BE2C (cell line): Measurements from ENCODE around the gene ANKIB1.
"Not testable (repeated sequence)": the region's sequence is repeated elsewhere in the genome, so short reads cannot be mapped to it uniquely, and the experiment has no call there.

Experiments
- DNase-seq: peaks from one replicate; pipeline ENCODE4 v3.0.0-alpha.2; 2020
- H3K27me3 ChIP-seq: fragments of 250-450 bp; sonication (Bioruptor Pico); 2 replicates; pipeline ENCODE4 v1.5.1; 2020; ENCODE audit warnings: mild to moderate bottlenecking
- H3K36me3 ChIP-seq: fragments of 250-450 bp; sonication (Bioruptor Pico); 2 replicates; pipeline ENCODE4 v1.5.1; 2020; ENCODE audit warnings: mild to moderate bottlenecking
- H3K4me1 ChIP-seq: fragments of 250-450 bp; sonication (Bioruptor Pico); 2 replicates; pipeline ENCODE4 v1.5.1; 2020
- H3K4me3 ChIP-seq: 2 replicates; pipeline ENCODE4 v1.5.1; 2011; ENCODE audit warnings: low read depth, low read length
- H3K9me3 ChIP-seq: fragments of 250-450 bp; sonication (Bioruptor Pico); 2 replicates; pipeline ENCODE4 v1.5.1; 2020
- TF ChIP-seq, protein P1 (sequence below): IDR thresholded peaks from 2 replicates; pipeline ENCODE4 v1.5.1; 2012; ENCODE audit warnings: mild to moderate bottlenecking, low read depth, low read length

Gene ANKIB1

DNA sequence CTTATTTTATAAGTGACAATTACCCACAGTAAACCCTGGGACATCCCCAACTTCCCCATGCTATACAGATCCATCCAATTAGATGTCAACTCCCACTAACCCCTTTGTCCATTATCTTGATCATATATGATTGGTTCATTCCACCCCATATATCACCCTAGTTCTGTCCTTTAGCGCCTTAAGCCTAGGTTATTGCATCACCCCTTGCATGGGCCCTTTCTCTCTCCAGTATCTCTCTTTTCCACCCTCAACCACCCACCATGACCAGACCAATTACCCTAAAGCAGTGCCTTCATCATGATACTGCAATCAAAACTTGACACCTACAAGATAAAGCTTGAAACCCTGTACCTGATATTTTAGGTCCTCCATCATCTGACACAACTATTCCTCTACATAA, 163.6 kb downstream of the ANKIB1 start:
- TF ChIP-seq, protein P1, sequence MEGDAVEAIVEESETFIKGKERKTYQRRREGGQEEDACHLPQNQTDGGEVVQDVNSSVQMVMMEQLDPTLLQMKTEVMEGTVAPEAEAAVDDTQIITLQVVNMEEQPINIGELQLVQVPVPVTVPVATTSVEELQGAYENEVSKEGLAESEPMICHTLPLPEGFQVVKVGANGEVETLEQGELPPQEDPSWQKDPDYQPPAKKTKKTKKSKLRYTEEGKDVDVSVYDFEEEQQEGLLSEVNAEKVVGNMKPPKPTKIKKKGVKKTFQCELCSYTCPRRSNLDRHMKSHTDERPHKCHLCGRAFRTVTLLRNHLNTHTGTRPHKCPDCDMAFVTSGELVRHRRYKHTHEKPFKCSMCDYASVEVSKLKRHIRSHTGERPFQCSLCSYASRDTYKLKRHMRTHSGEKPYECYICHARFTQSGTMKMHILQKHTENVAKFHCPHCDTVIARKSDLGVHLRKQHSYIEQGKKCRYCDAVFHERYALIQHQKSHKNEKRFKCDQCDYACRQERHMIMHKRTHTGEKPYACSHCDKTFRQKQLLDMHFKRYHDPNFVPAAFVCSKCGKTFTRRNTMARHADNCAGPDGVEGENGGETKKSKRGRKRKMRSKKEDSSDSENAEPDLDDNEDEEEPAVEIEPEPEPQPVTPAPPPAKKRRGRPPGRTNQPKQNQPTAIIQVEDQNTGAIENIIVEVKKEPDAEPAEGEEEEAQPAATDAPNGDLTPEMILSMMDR, result no peak
- Histone ChIP-seq H3K9me3 (no peaks in the 10 kb centered on the region), H3K36me3 (no peaks in the 10 kb centered on the region), H3K4me1 (no peaks in the 10 kb centered on the region), H3K27me3 (peaks cover 17% of the 10 kb centered on the region), H3K4me3 (no peak overlapping the region)
- no peak for DNase-seq

- peaks cover 17% of the 10 kb centered on the region for H3K27me3 ChIP-seq
- not testable (repeated sequence) for H3K4me1 ChIP-seq, DNase-seq, H3K36me3 ChIP-seq, H3K4me3 ChIP-seq, H3K9me3 ChIP-seq
Observed at GRCh38 chr7:92410162-92410561, 164.4 kb downstream of the ANKIB1 start.

- Histone ChIP-seq H3K27me3 (peaks cover 17% of the 10 kb centered on the region), H3K4me1 (no peaks in the 10 kb centered on the region), H3K36me3 (no peaks in the 10 kb centered on the region), H3K9me3 (no peaks in the 10 kb centered on the region), H3K4me3 (peak overlapping the region; percentile 18; the same call in 1 of the 2 replicates)
- no peak for DNase-seq
- TF ChIP-seq, protein P1, result no peak
Observed at GRCh38 chr7:92412745-92413144, 167.0 kb downstream of the ANKIB1 start.

- Histone ChIP-seq H3K4me3 (no peak overlapping the region), H3K36me3 (no peaks in the 10 kb centered on the region), H3K27me3 (peaks cover 17% of the 10 kb centered on the region), H3K9me3 (no peaks in the 10 kb centered on the region), H3K4me1 (no peaks in the 10 kb centered on the region)
- no peak for DNase-seq
- TF ChIP-seq, protein P1, result no peak
Observed at GRCh38 chr7:92413550-92413949, 167.8 kb downstream of the ANKIB1 start.

DNA sequence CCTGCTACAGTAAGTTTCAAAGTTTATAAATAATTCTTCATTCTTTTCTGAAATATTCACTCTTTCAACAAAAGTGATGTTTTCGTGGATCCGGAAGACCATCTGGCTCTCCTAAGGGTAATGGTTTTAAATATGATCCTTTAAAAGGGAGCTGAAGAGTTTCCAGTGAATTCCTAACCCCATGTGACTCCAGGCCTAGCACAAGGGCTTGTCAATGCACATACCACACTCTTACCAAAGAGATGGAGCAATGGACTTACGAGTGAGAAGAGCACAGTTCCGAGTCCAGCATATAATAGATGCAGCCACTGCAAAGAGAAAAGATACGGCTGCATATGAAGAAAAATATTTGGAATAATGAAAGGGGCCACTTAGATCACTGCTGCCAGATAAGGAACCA, 169.5 kb downstream of the ANKIB1 start:
- DNase-seq, result no peak
- Histone ChIP-seq H3K27me3 (peaks cover 17% of the 10 kb centered on the region), H3K4me1 (no peaks in the 10 kb centered on the region), H3K36me3 (no peaks in the 10 kb centered on the region), H3K4me3 (no peak overlapping the region), H3K9me3 (no peaks in the 10 kb centered on the region)
- TF ChIP-seq, protein P1, result no peak

DNA sequence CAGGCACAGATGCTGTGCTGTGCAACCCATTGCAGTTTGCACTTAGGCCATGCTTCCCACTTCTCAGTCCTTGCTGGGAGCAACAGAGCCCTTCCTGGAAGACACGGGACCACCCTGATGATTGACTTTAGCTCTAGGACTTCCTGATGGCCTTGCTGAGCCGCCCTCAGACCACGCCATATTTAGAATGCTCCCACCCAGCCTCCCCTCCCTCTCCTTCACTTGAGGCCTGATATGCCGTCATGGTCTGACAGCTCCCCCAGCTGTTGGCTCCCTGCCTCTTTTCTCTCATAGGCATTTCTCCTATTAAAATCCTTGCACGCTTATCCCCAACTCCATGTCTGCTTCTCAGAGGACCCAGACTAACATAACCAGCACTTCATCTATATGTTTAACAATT, 172.1 kb downstream of the ANKIB1 start:
- Histone ChIP-seq H3K9me3 (no peaks in the 10 kb centered on the region), H3K4me3 (no peak overlapping the region), H3K4me1 (no peaks in the 10 kb centered on the region), H3K27me3 (peaks cover 10% of the 10 kb centered on the region), H3K36me3 (no peaks in the 10 kb centered on the region)
- TF ChIP-seq, protein P1, result no peak
- no peak for DNase-seq
